Loucy (cell line): Measurements from ENCODE around the gene PTPRN2.

Source experiments
- EZH2phosphoT487 ChIP-seq: fragments of 200-600 bp; IDR thresholded peaks from 2 replicates; pipeline ENCODE4 v1.6.1; 2018; ENCODE audit warnings: antibody characterized with exemption, mild to moderate bottlenecking, moderate library complexity, borderline replicate concordance
- TF ChIP-seq, protein P1 (sequence below): fragments of 200-600 bp; sonication (generic); conservative IDR thresholded peaks from 2 replicates; pipeline ENCODE4 v1.5.1; 2014; ENCODE audit warnings: mild to moderate bottlenecking, antibody characterized with exemption, low read length

DNA sequence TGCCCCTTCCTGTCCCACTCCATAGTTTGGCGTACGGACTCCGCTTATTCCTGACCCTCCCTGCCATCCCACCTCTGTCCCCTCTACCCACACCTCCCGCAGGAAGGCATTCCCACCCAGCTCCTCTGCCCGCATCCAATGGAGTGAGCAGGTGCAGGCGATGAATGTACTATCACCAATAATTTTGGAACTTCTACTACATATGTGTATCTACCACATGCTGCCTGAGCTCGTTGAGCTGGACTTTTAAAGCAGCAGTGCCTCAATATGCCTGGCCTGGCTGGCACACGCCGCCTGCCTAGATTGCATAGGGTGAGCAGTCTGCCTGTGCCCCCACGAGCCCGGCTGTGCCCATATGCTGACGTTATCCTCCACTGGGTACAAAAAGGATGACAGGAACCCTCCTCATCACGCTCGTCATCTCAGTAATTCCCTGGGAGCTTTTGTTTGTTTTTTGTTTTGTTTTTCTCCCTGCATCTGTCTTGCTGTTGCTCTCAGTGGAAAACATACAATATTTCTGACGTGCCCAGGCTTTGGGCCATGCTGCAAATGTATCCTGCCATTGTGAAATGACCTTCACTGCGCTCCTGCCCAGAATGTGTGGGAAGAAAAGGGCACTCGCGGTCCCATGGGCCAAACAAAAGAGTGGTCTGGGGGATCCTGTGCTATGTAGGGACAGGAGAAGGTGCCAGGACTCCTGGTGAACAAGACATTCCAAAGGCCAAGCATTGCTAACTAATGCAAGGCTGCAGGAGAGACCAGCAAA, 302.8 kb downstream of the PTPRN2 start:
- TF ChIP-seq, protein P1, sequence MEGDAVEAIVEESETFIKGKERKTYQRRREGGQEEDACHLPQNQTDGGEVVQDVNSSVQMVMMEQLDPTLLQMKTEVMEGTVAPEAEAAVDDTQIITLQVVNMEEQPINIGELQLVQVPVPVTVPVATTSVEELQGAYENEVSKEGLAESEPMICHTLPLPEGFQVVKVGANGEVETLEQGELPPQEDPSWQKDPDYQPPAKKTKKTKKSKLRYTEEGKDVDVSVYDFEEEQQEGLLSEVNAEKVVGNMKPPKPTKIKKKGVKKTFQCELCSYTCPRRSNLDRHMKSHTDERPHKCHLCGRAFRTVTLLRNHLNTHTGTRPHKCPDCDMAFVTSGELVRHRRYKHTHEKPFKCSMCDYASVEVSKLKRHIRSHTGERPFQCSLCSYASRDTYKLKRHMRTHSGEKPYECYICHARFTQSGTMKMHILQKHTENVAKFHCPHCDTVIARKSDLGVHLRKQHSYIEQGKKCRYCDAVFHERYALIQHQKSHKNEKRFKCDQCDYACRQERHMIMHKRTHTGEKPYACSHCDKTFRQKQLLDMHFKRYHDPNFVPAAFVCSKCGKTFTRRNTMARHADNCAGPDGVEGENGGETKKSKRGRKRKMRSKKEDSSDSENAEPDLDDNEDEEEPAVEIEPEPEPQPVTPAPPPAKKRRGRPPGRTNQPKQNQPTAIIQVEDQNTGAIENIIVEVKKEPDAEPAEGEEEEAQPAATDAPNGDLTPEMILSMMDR, result no peak
- no peak for TF ChIP-seq EZH2phosphoT487
